Superior temporal gyrus (tissue), 1 donor: ENCODE data around the gene TRPM2.
"Not testable (repeated sequence)": the region's sequence is repeated elsewhere in the genome, so short reads cannot be mapped to it uniquely, and the experiment has no call there.

Experiments used
- DNase-seq: peaks from one replicate; pipeline ENCODE4 v3.0.0-alpha.2; 2016; ENCODE audit errors: extremely low spot score

TRPM2 gene

GRCh38 chr21:44354775-44355771, 1.7 kb downstream of the TRPM2 start:
- no peak for DNase-seq

- no peak for DNase-seq
These were observed 2.7 kb downstream of the TRPM2 start for GRCh38 chr21:44356160-44356559.

GRCh38 chr21:44356636-44357035, 3.2 kb downstream of the TRPM2 start:
- no peak for DNase-seq

GRCh38 chr21:44357064-44357837, 3.8 kb downstream of the TRPM2 start:
- no peak for DNase-seq

GRCh38 chr21:44359396-44359795, 6.0 kb downstream of the TRPM2 start:
- no peak for DNase-seq

GRCh38 chr21:44360159-44360558, 6.7 kb downstream of the TRPM2 start:
- DNase-seq: no peak

- DNase-seq: not testable (repeated sequence)
These were observed 8.5 kb downstream of the TRPM2 start for GRCh38 chr21:44361903-44362302.

GRCh38 chr21:44363278-44363677, 9.9 kb downstream of the TRPM2 start:
- no peak for DNase-seq

GRCh38 chr21:44364151-44365053, 11.0 kb downstream of the TRPM2 start:
- no peak for DNase-seq

- DNase-seq: no peak
These were observed 12.0 kb downstream of the TRPM2 start for GRCh38 chr21:44365251-44365966.

- DNase-seq: no peak
These were observed 12.7 kb downstream of the TRPM2 start for GRCh38 chr21:44365967-44366585.

GRCh38 chr21:44366586-44367211, 13.3 kb downstream of the TRPM2 start:
- DNase-seq: no peak

GRCh38 chr21:44368711-44369446, 15.5 kb downstream of the TRPM2 start:
- no peak for DNase-seq

GRCh38 chr21:44370027-44370735, 16.8 kb downstream of the TRPM2 start:
- DNase-seq: no peak

- DNase-seq: no peak
These were observed 17.5 kb downstream of the TRPM2 start for GRCh38 chr21:44370786-44371410.

- no peak for DNase-seq
These were observed 18.2 kb downstream of the TRPM2 start for GRCh38 chr21:44371596-44371995.

GRCh38 chr21:44372616-44373015, 19.2 kb downstream of the TRPM2 start:
- no peak for DNase-seq

GRCh38 chr21:44374601-44375280, 21.3 kb downstream of the TRPM2 start:
- no peak for DNase-seq
